GM12801 (cell line): ENCODE data around the gene SMC1A.

Experiments used
- CTCF ChIP-seq: IDR thresholded peaks from one replicate; pipeline ENCODE4 v1.5.1; 2011; ENCODE audit warnings: control low read depth; ENCODE audit not compliant: insufficient read length; ENCODE audit errors: extremely low read depth

The SMC1A gene

GRCh38 chrX:53445977-53446376 is 23.5 kb upstream of the SMC1A start:
- no peak for TF ChIP-seq CTCF

DNA sequence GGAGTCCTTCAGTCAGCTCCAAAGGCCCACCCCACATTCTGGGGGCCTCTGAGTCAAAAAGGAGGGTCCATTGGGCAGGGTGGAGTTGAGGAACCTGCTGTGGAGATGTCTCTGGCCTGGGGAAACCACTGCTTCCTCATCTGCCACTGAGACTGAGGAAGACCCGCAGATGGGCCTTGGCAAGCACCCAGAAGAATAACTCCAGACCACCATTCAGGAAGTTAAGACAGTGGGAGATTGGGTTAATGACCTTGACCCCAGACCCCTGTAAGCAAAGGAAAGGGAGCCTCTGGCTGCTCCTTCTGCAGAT is 19.8 kb upstream of the SMC1A start:
- TF ChIP-seq CTCF, result no peak

GRCh38 chrX:53441531-53442321 is 19.3 kb upstream of the SMC1A start:
- TF ChIP-seq CTCF, result no peak

GRCh38 chrX:53440621-53441517 is 18.4 kb upstream of the SMC1A start:
- no peak for TF ChIP-seq CTCF

DNA sequence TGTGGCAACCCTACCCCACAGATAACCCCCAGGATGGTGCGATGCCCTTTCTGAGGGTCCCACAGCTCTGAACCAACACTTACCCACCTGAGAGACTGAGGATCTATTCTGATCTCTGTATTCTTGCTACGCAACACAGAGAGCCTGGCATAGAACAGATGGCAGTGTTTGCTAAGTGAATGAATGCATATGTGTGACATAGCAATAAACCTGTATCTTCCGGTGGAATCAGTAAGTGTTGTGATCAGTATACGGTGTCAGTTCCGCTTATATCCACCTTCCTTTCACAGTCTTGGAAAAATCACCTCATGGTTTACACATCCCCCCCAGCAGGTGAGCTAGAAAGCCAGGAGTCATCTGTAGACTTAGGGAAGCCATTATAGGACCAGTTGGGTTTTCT is 17.6 kb upstream of the SMC1A start:
- TF ChIP-seq CTCF, result no peak

- TF ChIP-seq CTCF, result no peak
Observed at GRCh38 chrX:53438832-53439230, 16.4 kb upstream of the SMC1A start.

DNA sequence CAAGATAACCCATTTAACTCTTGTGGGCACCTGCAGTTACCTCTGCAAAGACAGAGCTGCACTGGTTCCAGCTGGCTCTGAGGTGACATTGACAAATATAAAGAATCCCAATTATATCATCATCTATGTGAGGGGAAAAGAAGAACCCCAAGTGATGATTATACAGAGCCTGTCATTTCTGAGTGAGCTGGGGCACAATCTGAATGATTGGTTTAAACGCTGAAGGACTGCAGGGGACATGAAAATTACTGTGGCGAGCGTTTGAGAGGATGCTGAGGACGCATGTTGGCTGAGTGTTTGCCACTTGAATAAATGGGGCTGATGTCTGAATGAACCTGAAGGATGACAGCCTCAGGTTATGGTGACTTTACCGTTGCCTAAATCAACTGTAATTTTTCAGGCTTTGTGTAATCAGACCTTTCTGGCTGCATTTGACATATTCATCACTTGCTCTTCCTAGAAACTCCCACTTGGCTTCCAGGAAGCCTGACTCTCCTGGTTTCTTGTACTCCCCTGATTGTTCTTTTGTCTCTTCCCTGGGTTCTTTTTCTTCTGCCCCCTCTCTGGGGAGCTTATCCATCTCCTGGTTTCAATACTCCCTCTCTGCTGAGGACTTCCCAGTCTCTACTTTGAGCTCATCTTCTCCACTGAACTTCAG is 15.8 kb upstream of the SMC1A start:
- no peak for TF ChIP-seq CTCF
